ENCODE data around the gene AOPEP. TPM values are rescaled to one million over a fixed set of nuclear protein-coding genes. Genes with fewer than 3 reads are reported as not detected.

Gene AOPEP
- total and polyA plus RNA-seq, 8 donors: 73.9 to 407 (median 101) TPM

DNA sequence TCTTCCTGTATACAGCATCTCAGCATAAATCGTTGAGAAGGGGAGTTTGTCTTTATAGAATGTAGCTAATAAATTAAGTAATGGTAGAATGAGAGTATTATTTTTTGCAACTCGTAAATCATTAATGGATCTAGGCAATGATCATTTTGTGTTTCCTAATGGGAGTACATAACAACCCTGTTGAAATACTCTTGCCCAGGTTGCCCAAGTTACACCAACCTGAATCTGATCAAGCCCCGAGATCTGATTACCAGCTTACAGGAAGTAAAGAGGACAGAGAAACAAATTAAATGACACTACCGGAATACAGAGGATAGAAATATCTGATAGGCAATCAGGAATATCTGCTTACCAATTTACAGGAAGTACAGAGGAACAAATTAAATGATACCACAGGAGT is 107.3 kb downstream of the AOPEP start:
- 91 to 96% (median 92%) methylated on average over 4 of the region's 4 CpGs for WGBS, 5 donors
- Histone ChIP-seq H3K36me3 (no peaks in the 10 kb centered on the region), H3K27me3 (no peaks in the 10 kb centered on the region), H3K4me3 (no peak overlapping the region), H3K27ac (no peak overlapping the region), H3K9me3 (peaks cover 0 to 10% (median 0%) of the 10 kb centered on the region in 4 donors), H3K4me1 (peaks cover 0 to 7% (median 0%) of the 10 kb centered on the region in 4 donors)
- TF ChIP-seq EP300 (IDR thresholded peaks at IDR 0.05) (no peak), POLR2AphosphoS5 (IDR thresholded peaks at IDR 0.05) (no peak), POLR2A (IDR thresholded peaks at IDR 0.05) (no peak)
- TF ChIP-seq, protein P1, sequence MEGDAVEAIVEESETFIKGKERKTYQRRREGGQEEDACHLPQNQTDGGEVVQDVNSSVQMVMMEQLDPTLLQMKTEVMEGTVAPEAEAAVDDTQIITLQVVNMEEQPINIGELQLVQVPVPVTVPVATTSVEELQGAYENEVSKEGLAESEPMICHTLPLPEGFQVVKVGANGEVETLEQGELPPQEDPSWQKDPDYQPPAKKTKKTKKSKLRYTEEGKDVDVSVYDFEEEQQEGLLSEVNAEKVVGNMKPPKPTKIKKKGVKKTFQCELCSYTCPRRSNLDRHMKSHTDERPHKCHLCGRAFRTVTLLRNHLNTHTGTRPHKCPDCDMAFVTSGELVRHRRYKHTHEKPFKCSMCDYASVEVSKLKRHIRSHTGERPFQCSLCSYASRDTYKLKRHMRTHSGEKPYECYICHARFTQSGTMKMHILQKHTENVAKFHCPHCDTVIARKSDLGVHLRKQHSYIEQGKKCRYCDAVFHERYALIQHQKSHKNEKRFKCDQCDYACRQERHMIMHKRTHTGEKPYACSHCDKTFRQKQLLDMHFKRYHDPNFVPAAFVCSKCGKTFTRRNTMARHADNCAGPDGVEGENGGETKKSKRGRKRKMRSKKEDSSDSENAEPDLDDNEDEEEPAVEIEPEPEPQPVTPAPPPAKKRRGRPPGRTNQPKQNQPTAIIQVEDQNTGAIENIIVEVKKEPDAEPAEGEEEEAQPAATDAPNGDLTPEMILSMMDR (IDR thresholded peaks at IDR 0.05): no peak
- intact Hi-C loops (cut with DNase I; ENCODE audit: low total_unique reads): no loop called here
- no peak for DNase-seq

DNA sequence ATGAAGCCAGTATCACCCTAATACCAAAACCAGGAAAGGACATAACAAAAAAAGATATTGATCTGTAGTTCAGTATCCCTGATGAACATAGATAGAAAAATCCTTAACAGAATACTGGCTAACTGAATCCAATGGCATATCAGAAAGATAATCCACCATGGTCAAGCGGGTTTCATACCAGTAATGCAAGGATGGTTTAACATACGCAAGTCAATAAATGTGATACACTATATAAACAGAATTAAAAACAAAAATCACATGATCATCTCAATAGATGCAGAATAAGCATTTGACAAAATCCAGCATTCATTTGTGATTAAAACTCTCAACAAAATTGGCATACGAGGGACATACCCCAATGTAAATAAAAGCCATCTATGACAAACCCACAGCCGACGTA is 110.9 kb downstream of the AOPEP start:
- H3K4me1 ChIP-seq: no peaks in the 10 kb centered on the region
- no peak overlapping the region for H3K27ac ChIP-seq
- H3K36me3 ChIP-seq: no peaks in the 10 kb centered on the region
- intact Hi-C loops (cut with DNase I; ENCODE audit: low total_unique reads): no loop called here
- H3K4me3 ChIP-seq: no peak overlapping the region
- TF ChIP-seq POLR2AphosphoS5 (IDR thresholded peaks at IDR 0.05) (no peak), POLR2A (IDR thresholded peaks at IDR 0.05) (no peak), EP300 (IDR thresholded peaks at IDR 0.05) (no peak)
- TF ChIP-seq, protein P1 (IDR thresholded peaks at IDR 0.05): no peak
- no peaks in the 10 kb centered on the region for H3K27me3 ChIP-seq
- peaks cover 0 to 10% (median 4%) of the 10 kb centered on the region in 4 donors for H3K9me3 ChIP-seq
- DNase-seq: no peak
- WGBS, 5 donors: 77 to 99% (median 84%) methylated on average over 5 of the region's 5 CpGs

DNA sequence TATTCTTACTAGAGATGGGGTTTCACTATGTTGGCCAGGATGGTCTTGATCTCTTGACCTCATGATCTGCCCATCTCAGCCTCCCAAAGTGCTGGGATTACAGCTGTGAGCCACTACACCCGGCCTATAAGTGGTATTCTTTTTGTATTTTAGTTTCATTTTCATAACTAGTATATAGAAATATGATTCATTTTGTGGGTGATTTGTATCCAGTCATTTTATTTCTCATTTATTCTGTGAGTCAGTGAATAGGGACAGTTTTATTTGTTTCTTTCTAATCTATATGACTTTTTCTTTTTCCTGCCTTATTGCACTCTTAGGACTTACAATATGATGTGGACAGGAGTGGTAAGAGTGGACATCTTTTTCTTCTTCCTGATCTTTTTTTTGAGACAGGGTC is 112.9 kb downstream of the AOPEP start:
- H3K27ac ChIP-seq: no peak overlapping the region
- no peaks in the 10 kb centered on the region for H3K4me1 ChIP-seq
- H3K4me3 ChIP-seq: no peak overlapping the region
- no peaks in the 10 kb centered on the region for H3K27me3 ChIP-seq
- peaks cover 0 to 10% (median 4%) of the 10 kb centered on the region in 4 donors for H3K9me3 ChIP-seq
- WGBS, 5 donors: 77 to 89% (median 87%) methylated on average over 1 of the region's 1 CpG
- no peaks in the 10 kb centered on the region for H3K36me3 ChIP-seq
- intact Hi-C loops (cut with DNase I; ENCODE audit: low total_unique reads): no loop called here
- TF ChIP-seq POLR2A (IDR thresholded peaks at IDR 0.05): no peak
- TF ChIP-seq, protein P1 (IDR thresholded peaks at IDR 0.05): no peak
- no peak for TF ChIP-seq EP300 (IDR thresholded peaks at IDR 0.05)
- no peak for TF ChIP-seq POLR2AphosphoS5 (IDR thresholded peaks at IDR 0.05)
- no peak for DNase-seq

DNA sequence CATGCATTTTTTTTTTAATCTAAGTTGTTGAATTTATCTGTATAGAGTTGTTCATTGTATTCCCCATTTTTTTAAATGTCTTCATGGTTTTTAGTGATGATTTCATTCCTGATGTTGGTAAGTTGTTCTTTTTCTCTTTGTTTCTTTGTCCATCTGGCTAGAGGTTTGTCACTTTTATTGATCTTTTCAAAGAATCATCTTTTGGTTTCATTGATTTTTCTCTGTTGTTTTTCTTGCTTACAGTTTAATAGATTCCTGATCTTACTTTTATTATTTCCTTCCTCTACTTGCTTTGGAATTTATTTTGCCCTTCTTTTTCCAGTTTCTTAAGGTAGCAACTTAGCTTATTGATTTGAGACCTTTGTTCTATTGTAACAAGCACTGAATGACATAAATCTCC is 114.2 kb downstream of the AOPEP start:
- TF ChIP-seq POLR2AphosphoS5 (IDR thresholded peaks at IDR 0.05) (no peak), POLR2A (IDR thresholded peaks at IDR 0.05) (no peak), EP300 (IDR thresholded peaks at IDR 0.05) (no peak)
- TF ChIP-seq, protein P1 (IDR thresholded peaks at IDR 0.05): no peak
- Histone ChIP-seq H3K4me1 (no peaks in the 10 kb centered on the region), H3K36me3 (no peaks in the 10 kb centered on the region), H3K4me3 (no peak overlapping the region), H3K9me3 (peaks cover 0 to 10% (median 4%) of the 10 kb centered on the region in 4 donors), H3K27me3 (no peaks in the 10 kb centered on the region), H3K27ac (no peak overlapping the region)
- no peak for DNase-seq
- intact Hi-C loops (cut with DNase I; ENCODE audit: low total_unique reads): no loop called here
